Brain microvascular endothelial cell (primary cell): ENCODE measurements around the gene TPPP3.
"Not testable (repeated sequence)": the region's sequence is repeated elsewhere in the genome, so short reads cannot be mapped to it uniquely, and the experiment has no call there.

ENCODE experiments used
- DNase-seq: peaks from one replicate; pipeline ENCODE4 v3.0.0-alpha.2; 2020
- H3K27ac ChIP-seq: fragments of 250-450 bp; sonication (Bioruptor Pico); 2 replicates; pipeline ENCODE4 v1.5.1; 2020; ENCODE audit warnings: mild to moderate bottlenecking, moderate library complexity
- H3K27me3 ChIP-seq: fragments of 250-450 bp; sonication (Bioruptor Pico); replicated peaks from 2 replicates; pipeline ENCODE4 v1.5.1; 2020; ENCODE audit warnings: mild to moderate bottlenecking
- H3K36me3 ChIP-seq: fragments of 250-450 bp; sonication (Bioruptor Pico); replicated peaks from 2 replicates; pipeline ENCODE4 v1.5.1; 2020; ENCODE audit warnings: mild to moderate bottlenecking
- H3K4me3 ChIP-seq: 2 replicates; pipeline ENCODE4 v1.5.1; 2011; ENCODE audit warnings: low read depth, mild to moderate bottlenecking, control low read depth, low read length, moderate library complexity
- in situ Hi-C: cut with HindIII; loops from 2 replicates; pipeline ENCODE4 v1.10.0; 2017; ENCODE audit warnings: low sequenced_read_pairs, low pct_ligation_motif_present
- TF ChIP-seq, protein P1 (sequence below): IDR thresholded peaks from 2 replicates; pipeline ENCODE4 v1.5.1; 2011; ENCODE audit warnings: low read depth, mild to moderate bottlenecking, moderate library complexity, low read length, control low read depth, inconsistent platforms; ENCODE audit errors: missing control alignments

The TPPP3 gene

DNA sequence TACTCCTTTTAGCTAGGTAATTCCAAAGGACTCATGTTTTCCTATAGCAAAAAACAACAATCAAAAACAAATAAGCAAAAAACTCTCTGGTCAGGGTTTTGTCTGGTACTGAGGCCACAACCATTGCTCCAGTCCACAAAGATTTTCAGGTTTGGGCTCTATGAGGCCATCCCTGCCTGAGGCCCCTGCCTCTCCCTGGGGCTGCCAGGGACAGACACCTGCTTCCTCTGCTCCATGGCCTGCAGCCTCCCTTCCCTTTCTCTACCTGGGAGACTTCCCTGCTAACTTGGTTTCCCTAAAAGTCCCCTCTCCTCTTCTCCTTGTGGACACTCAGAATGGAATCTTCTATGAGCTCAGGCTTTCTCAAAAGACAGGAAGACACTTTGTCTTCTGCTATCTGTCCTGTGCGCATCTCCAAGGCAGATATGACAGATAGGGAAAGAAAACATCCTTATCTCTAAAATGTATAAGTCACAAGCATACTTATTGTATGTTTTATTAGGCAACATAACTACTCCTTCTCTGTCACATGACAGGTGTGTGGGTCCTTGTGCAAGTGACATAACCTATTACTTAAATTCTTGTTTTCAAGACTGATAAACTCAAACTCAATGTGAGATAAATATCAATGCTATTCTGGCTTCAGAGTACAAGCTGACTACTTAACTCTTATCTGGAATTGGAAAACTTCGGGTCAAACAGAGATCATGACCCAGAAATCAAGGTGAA is 24.2 kb upstream of the TPPP3 start:
- in situ Hi-C loops: no loop called here
- Histone ChIP-seq H3K27me3 (no peaks in the 10 kb centered on the region), H3K4me3 (no peak overlapping the region), H3K36me3 (no peaks in the 10 kb centered on the region), H3K27ac (no peak overlapping the region)
- no peak for DNase-seq
- TF ChIP-seq, protein P1, sequence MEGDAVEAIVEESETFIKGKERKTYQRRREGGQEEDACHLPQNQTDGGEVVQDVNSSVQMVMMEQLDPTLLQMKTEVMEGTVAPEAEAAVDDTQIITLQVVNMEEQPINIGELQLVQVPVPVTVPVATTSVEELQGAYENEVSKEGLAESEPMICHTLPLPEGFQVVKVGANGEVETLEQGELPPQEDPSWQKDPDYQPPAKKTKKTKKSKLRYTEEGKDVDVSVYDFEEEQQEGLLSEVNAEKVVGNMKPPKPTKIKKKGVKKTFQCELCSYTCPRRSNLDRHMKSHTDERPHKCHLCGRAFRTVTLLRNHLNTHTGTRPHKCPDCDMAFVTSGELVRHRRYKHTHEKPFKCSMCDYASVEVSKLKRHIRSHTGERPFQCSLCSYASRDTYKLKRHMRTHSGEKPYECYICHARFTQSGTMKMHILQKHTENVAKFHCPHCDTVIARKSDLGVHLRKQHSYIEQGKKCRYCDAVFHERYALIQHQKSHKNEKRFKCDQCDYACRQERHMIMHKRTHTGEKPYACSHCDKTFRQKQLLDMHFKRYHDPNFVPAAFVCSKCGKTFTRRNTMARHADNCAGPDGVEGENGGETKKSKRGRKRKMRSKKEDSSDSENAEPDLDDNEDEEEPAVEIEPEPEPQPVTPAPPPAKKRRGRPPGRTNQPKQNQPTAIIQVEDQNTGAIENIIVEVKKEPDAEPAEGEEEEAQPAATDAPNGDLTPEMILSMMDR: no peak

DNA sequence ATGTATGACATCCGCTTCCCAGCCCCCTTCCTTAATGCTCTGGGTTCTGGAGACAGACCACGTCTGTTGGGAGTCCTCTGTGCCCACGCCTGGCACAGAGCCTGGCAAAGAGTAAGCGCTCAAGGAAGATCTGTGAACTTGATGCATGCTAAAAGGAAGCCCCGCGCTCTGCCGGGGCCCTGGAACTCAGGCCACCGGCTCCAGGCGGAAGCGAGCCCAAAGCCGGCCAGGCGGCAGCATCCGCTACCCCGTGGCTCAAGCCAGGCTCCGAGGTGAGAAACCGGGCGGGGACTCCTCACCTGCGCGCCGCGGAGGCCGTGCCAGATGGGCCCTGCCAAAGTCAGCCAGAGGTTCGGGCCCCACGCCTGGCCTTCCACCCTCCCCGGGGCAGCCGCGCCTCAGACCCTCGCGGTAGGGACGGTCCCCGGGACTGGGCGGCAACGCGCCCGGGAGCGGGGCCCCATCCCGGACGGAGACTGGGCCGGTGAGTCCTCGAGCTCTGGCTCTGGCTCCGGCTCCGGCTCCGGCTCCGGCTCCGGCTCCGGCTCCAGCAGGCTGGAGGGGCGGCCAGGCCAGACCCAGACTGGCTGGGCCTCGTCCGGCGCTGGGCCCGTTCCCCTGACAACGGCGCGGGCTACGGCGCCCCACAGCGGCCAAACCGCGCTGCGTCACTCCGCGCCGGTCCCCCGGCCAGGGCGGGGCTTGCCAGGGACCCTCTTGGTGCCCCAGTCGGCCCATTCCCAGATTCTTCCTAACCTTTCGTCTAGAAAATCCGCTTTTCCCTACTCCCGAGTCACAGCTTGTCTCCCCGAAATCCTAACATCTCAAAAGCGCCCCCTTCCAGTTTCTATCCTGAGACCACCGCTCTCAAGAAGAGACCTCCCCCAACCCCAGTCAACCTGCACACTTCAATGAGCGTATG is 22.8 kb upstream of the TPPP3 start, which contains the start of gene ZDHHC1:
TSS of gene ZDHHC1 (minus strand) at position 606 of the 922 bp plus-strand sequence. CDS start 8,702 bp downstream, outside the sequence.
- Histone ChIP-seq H3K27me3 (no peaks in the 10 kb centered on the region), H3K4me3 (peak within 1 kb of the TSS; percentile 78), H3K27ac (peak within 1 kb of the TSS; percentile 47), H3K36me3 (no peaks in the 10 kb centered on the region)
- in situ Hi-C loops: no loop called here
- peak; percentile 35 for DNase-seq
- TF ChIP-seq, protein P1: peak; percentile 35

DNA sequence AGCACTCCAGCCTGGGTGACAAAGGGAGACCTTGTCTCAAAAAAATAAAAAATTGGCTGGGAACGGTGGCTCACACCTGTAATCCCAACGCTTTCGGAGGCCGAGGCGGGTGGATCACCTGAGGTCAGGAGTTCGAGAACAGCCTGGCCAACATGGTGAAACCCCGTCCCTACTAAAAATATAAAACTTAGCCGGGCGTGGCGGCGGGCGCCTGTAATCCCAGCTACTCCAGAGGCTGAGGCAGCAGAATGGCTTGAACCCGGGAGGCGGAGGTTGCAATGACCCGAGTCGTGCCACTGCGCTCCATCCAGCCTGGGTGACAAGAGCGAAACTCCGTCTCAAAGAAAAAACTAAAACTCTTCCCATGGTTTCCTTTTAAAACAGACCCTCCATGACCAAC is 22.1 kb upstream of the TPPP3 start:
- H3K27me3 ChIP-seq, H3K36me3 ChIP-seq, in situ Hi-C loops, H3K27ac ChIP-seq, DNase-seq: not testable (repeated sequence)
- peak overlapping the region; percentile 78 for H3K4me3 ChIP-seq

DNA sequence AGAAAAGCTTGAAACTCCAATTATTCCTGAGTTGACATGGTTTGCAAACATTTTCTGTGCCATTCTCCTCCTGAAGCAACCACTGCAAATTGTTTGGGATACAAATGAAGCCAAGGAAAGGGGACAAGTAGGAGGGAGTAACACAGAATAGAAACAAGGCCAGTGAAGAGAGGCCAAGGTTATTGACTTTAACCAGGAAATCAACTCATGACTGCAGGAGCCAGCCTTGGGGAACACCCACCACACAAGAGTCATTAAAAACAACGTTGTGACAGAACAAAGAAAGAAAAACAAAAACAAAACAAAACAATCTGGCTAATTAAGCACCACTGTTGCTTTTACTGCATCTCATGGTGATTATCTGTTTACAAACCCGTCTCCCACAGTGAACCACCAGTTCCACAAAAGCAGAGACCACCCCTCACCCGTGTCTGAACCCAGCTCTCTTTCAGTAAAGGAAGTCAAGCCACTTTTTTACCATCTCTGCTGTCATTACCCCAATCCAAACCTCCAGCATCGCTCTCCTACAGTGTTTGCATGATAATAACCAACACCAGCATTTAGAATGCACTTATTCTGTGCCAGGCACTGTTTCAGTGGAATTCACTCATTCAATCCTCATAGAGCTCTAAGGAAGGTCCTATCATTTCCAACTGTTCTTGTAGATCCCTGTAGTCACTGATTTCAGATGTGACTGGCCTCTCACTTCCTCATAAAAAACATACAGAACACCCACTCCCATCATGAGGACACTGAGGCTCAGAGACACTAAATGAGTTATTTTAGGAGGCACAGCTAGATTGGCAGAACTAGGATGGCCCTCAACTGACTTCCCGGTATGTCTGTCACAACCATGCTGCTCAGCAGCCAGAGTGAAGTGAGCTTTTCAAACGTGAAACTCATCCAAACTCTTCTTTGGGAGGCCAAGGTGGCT is 20.9 kb upstream of the TPPP3 start:
- Histone ChIP-seq H3K4me3 (no peak overlapping the region), H3K27ac (no peak overlapping the region), H3K27me3 (no peaks in the 10 kb centered on the region), H3K36me3 (no peaks in the 10 kb centered on the region)
- DNase-seq: no peak
- in situ Hi-C loops: no loop called here
- TF ChIP-seq, protein P1: no peak

DNA sequence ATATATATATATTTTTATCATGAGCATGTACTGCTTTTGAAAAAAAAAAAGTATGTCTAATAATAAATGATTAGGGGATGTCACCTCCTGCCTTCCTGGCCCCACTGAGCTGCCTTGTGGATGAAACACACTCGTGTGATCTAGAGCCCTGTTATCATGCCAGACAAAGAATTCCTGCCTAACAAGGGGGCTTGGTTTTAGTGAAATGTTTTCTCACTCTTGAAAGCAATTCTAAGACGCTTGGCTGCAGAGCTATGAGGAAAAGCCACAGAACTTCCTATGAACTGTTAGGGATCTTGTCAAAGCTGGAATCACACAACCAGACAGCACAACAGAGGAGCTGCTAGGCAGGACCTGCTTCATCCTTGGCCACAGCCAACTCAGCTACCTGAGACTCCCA is 19.0 kb upstream of the TPPP3 start:
- Histone ChIP-seq H3K4me3 (no peak overlapping the region), H3K27ac (no peak overlapping the region), H3K36me3 (no peaks in the 10 kb centered on the region), H3K27me3 (no peaks in the 10 kb centered on the region)
- DNase-seq: no peak
- in situ Hi-C loops: no loop called here
- TF ChIP-seq, protein P1: no peak
